Measurements from ENCODE around the gene LAIR1. TPM values are rescaled to one million over a fixed set of nuclear protein-coding genes. Genes with fewer than 3 reads are reported as not detected.
A peak's percentile ranks its signal among the peaks of the same experiment; 100 is the strongest.
"Not testable (repeated sequence)": the region's sequence is repeated elsewhere in the genome, so short reads cannot be mapped to it uniquely, and the experiment has no call there.

The LAIR1 gene
- total and polyA plus RNA-seq, 4 experiments from 2014 or later: 23.1 to 60.5 (median 58.7) TPM

DNA sequence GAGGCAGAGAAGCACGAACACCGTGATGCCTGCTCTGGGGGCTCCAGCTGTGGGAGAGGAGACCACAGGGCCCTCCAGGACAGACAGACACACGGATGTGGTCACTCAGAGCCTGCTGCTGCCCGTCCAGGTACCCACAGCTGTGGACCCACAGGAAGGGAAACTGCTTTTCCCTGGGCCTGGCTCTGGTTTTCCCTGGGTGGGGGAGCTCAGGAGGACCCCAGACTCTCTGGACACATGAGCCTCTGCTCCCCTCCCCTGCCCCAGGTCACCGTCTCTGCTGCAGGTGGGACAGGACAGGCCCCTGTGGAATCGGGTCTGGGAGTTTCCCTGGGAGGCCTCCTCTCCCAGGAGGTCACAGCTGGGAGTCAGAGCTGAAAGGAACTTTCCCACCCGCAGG lies 33.1 kb downstream of the LAIR1 start:
- no peaks in the 10 kb centered on the region for H3K36me3 Mint-ChIP-seq
- H3K4me1 ChIP-seq (ENCODE audit: insufficient read depth, low read length): peaks cover 8% of the 10 kb centered on the region
- H3K4me3 Mint-ChIP-seq: no peak overlapping the region
- H3K27ac Mint-ChIP-seq: no peak overlapping the region
- H3K4me3 ChIP-seq (ENCODE audit: low read length in 2 of 2): no peak overlapping the region
- H3K27me3 Mint-ChIP-seq: peaks cover 0 to 2% of the 10 kb centered on the region in 2 donors
- H3K36me3 ChIP-seq (ENCODE audit: insufficient read depth, low read length): no peaks in the 10 kb centered on the region
- H3K9me3 Mint-ChIP-seq: peaks cover 0 to 1% (median 0%) of the 10 kb centered on the region in 8 donors
- H3K27ac ChIP-seq (ENCODE audit: low read depth, low read length): no peak overlapping the region
- no peak for DNase-seq
- ChIA-PET POLR2A (ENCODE audit: partially characterized antibody) (no interaction called here), CTCF (ENCODE audit: partially characterized antibody) (interaction anchor here (18.5 kb wide), 1 partner anchor 59 kb away, joined by 279 read pairs; no protein-coding TSS in a partner anchor)
- H3K9me3 ChIP-seq (ENCODE audit: control insufficient read depth in 1 of 2, low read length in 2 of 2): no peaks in the 10 kb centered on the region
- peaks cover 7 to 15% (median 8%) of the 10 kb centered on the region in 4 donors for H3K4me1 Mint-ChIP-seq
- H3K27me3 ChIP-seq (ENCODE audit: insufficient read depth, low read length): no peaks in the 10 kb centered on the region
- intact Hi-C loops (cut with micrococcal nuclease): no loop called here

GRCh38 chr19:54329476-54330165 lies 35.1 kb downstream of the LAIR1 start:
- Mint-ChIP-seq H3K36me3 (no peaks in the 10 kb centered on the region), H3K27ac (peak overlapping the region in 2 of 7 donors; percentile 22 to 53), H3K4me1 (peaks cover 8 to 19% (median 14%) of the 10 kb centered on the region in 4 donors), H3K27me3 (peaks cover 3 to 5% of the 10 kb centered on the region in 2 donors), H3K9me3 (peaks cover 0 to 1% (median 0%) of the 10 kb centered on the region in 8 donors), H3K4me3 (no peak overlapping the region)
- H3K4me3 ChIP-seq (ENCODE audit: low read length in 2 of 2): no peak overlapping the region
- intact Hi-C loops (cut with micrococcal nuclease): no loop called here
- no peaks in the 10 kb centered on the region for H3K36me3 ChIP-seq (ENCODE audit: insufficient read depth, low read length)
- no peak for DNase-seq
- POLR2A ChIA-PET (ENCODE audit: partially characterized antibody): no interaction called here
- no peak overlapping the region for H3K27ac ChIP-seq (ENCODE audit: low read depth, low read length)
- CTCF ChIA-PET (ENCODE audit: partially characterized antibody): interaction anchor here (18.5 kb wide), 1 partner anchor 61 kb away, joined by 279 read pairs; no protein-coding TSS in a partner anchor
- no peaks in the 10 kb centered on the region for H3K9me3 ChIP-seq (ENCODE audit: control insufficient read depth in 1 of 2, low read length in 2 of 2)
- no peaks in the 10 kb centered on the region for H3K27me3 ChIP-seq (ENCODE audit: insufficient read depth, low read length)
- peaks cover 8% of the 10 kb centered on the region for H3K4me1 ChIP-seq (ENCODE audit: insufficient read depth, low read length)

DNA sequence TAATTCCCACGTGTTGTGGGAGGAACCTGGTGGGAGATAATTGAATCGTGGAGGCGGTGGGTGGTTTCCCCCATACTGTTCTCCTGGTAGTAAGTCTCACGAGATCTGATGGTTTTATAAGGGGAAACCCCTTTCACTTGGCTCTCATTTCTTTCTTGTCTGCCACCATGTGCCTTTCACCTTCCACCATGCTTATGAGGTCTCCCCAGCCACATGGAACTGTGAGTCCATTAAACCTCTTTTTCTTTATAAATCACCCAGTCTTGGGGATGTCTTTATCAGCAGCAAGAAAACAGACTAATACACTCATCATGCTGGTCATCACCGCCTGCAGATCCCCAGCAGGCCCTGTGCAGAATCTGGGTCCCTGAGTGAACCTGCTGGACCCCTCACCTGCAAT lies 36.0 kb downstream of the LAIR1 start:
- ChIA-PET POLR2A (ENCODE audit: partially characterized antibody) (interaction anchor here (0.5 kb wide), 1 partner anchor 61 kb away, joined by 3 read pairs; no protein-coding TSS in a partner anchor), CTCF (ENCODE audit: partially characterized antibody) (interaction anchor here (18.5 kb wide), 1 partner anchor 62 kb away, joined by 279 read pairs; no protein-coding TSS in a partner anchor)
- H3K4me3 ChIP-seq (ENCODE audit: low read length in 2 of 2); H3K4me1 ChIP-seq (ENCODE audit: insufficient read depth, low read length); H3K36me3 ChIP-seq (ENCODE audit: insufficient read depth, low read length); H3K27me3 Mint-ChIP-seq; DNase-seq; H3K9me3 ChIP-seq (ENCODE audit: control insufficient read depth in 1 of 2, low read length in 2 of 2); H3K9me3 Mint-ChIP-seq; H3K27ac ChIP-seq (ENCODE audit: low read depth, low read length); H3K36me3 Mint-ChIP-seq; H3K27me3 ChIP-seq (ENCODE audit: insufficient read depth, low read length); intact Hi-C loops (cut with micrococcal nuclease); H3K4me3 Mint-ChIP-seq: not testable (repeated sequence)
- peak overlapping the region in 2 of 7 donors; percentile 4 to 77 for H3K27ac Mint-ChIP-seq
- peaks cover 8 to 19% (median 14%) of the 10 kb centered on the region in 4 donors for H3K4me1 Mint-ChIP-seq

- no peaks in the 10 kb centered on the region for H3K27me3 ChIP-seq (ENCODE audit: insufficient read depth, low read length)
- H3K4me3 ChIP-seq (ENCODE audit: low read length in 2 of 2): no peak overlapping the region
- CTCF ChIA-PET (ENCODE audit: partially characterized antibody): interaction anchor here (1.6 to 18.5 kb wide), 3 partner anchors 30 to 113 kb away, joined by 5 to 279 read pairs (median 9); no protein-coding TSS in a partner anchor
- H3K9me3 ChIP-seq (ENCODE audit: control insufficient read depth in 1 of 2, low read length in 2 of 2): no peaks in the 10 kb centered on the region
- peaks cover 9 to 13% of the 10 kb centered on the region in 2 donors for H3K27me3 Mint-ChIP-seq
- DNase-seq: no peak
- H3K4me1 ChIP-seq (ENCODE audit: insufficient read depth, low read length): peaks cover 8% of the 10 kb centered on the region
- no peaks in the 10 kb centered on the region for H3K36me3 ChIP-seq (ENCODE audit: insufficient read depth, low read length)
- H3K27ac Mint-ChIP-seq: peak overlapping the region in 1 of 7 donors; percentile 58
- no peaks in the 10 kb centered on the region for H3K9me3 Mint-ChIP-seq
- peaks cover 8 to 19% (median 14%) of the 10 kb centered on the region in 4 donors for H3K4me1 Mint-ChIP-seq
- H3K36me3 Mint-ChIP-seq: no peaks in the 10 kb centered on the region
- H3K4me3 Mint-ChIP-seq: no peak overlapping the region
- intact Hi-C loops (cut with micrococcal nuclease): loop anchor here (1.0 kb wide), 2 partner anchors 29 to 66 kb away; no protein-coding TSS in a partner anchor
- no peak overlapping the region for H3K27ac ChIP-seq (ENCODE audit: low read depth, low read length)
- POLR2A ChIA-PET (ENCODE audit: partially characterized antibody): interaction anchor here (2.7 kb wide), 1 partner anchor 63 kb away, joined by 9 read pairs; no protein-coding TSS in a partner anchor
Measured at GRCh38 chr19:54325631-54326030, 39.1 kb downstream of the LAIR1 start.

- Mint-ChIP-seq H3K27me3 (peaks cover 11 to 13% of the 10 kb centered on the region in 2 donors), H3K4me3 (no peak overlapping the region), H3K9me3 (no peaks in the 10 kb centered on the region), H3K27ac (peak overlapping the region in 2 of 7 donors; percentile 0 to 58), H3K36me3 (no peaks in the 10 kb centered on the region), H3K4me1 (peaks cover 8 to 19% (median 14%) of the 10 kb centered on the region in 4 donors)
- intact Hi-C loops (cut with micrococcal nuclease): loop anchor here (1.0 kb wide), 2 partner anchors 29 to 66 kb away; no protein-coding TSS in a partner anchor
- peaks cover 8% of the 10 kb centered on the region for H3K4me1 ChIP-seq (ENCODE audit: insufficient read depth, low read length)
- no peaks in the 10 kb centered on the region for H3K9me3 ChIP-seq (ENCODE audit: control insufficient read depth in 1 of 2, low read length in 2 of 2)
- peak; percentile 59 to 68 (median 64) for DNase-seq
- CTCF ChIA-PET (ENCODE audit: partially characterized antibody): interaction anchor here (1.0 to 18.5 kb wide), 4 partner anchors 29 to 113 kb away, joined by 4 to 279 read pairs (median 10); no protein-coding TSS in a partner anchor
- H3K27me3 ChIP-seq (ENCODE audit: insufficient read depth, low read length): no peaks in the 10 kb centered on the region
- no peak overlapping the region for H3K4me3 ChIP-seq (ENCODE audit: low read length in 2 of 2)
- POLR2A ChIA-PET (ENCODE audit: partially characterized antibody): interaction anchor here (1.8 to 2.7 kb wide), 2 partner anchors 63 to 64 kb away, joined by 9 read pairs; no protein-coding TSS in a partner anchor
- H3K27ac ChIP-seq (ENCODE audit: low read depth, low read length): no peak overlapping the region
- H3K36me3 ChIP-seq (ENCODE audit: insufficient read depth, low read length): no peaks in the 10 kb centered on the region
Measured at GRCh38 chr19:54325194-54325621, 39.5 kb downstream of the LAIR1 start.

- DNase-seq: no peak
- Mint-ChIP-seq H3K9me3 (no peaks in the 10 kb centered on the region), H3K4me1 (peaks cover 8 to 19% (median 14%) of the 10 kb centered on the region in 4 donors), H3K36me3 (no peaks in the 10 kb centered on the region), H3K27me3 (peaks cover 11 to 13% of the 10 kb centered on the region in 2 donors), H3K27ac (no peak overlapping the region), H3K4me3 (no peak overlapping the region)
- Histone ChIP-seq H3K9me3 (ENCODE audit: control insufficient read depth in 1 of 2, low read length in 2 of 2) (no peaks in the 10 kb centered on the region), H3K4me1 (ENCODE audit: insufficient read depth, low read length) (peaks cover 8% of the 10 kb centered on the region), H3K27ac (ENCODE audit: low read depth, low read length) (no peak overlapping the region), H3K36me3 (ENCODE audit: insufficient read depth, low read length) (no peaks in the 10 kb centered on the region), H3K4me3 (ENCODE audit: low read length in 2 of 2) (no peak overlapping the region), H3K27me3 (ENCODE audit: insufficient read depth, low read length) (no peaks in the 10 kb centered on the region)
- intact Hi-C loops (cut with micrococcal nuclease): no loop called here
- ChIA-PET CTCF (ENCODE audit: partially characterized antibody) (interaction anchor here (1.0 to 18.5 kb wide), 4 partner anchors 30 to 66 kb away, joined by 4 to 279 read pairs (median 10); partner anchors contain the start of gene LAIR1), POLR2A (ENCODE audit: partially characterized antibody) (interaction anchor here (1.8 kb wide), 1 partner anchor 65 kb away, joined by 9 read pairs; no protein-coding TSS in a partner anchor)
Measured at GRCh38 chr19:54324071-54324470, 40.7 kb downstream of the LAIR1 start.

DNA sequence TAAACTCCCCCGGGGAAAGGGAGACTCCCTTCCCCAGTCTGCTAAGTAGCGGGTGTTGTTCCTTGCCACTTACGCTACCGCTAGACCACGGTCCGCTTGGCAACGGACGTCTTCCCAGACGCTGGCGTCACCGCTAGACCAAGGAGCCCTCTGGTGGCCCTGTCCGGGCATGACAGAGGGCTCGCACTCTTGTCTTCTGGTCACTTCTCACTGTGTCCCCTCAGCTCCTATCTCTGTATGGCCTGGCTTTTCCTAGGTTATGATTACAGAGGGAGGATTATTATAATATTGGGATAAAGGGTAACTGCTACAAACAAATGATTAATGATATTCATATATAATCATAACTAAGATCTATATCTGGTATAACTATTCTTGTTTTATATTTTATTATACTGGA lies 41.8 kb downstream of the LAIR1 start:
- peaks cover 13% of the 10 kb centered on the region in 2 donors for H3K27me3 Mint-ChIP-seq
- H3K27me3 ChIP-seq (ENCODE audit: insufficient read depth, low read length); DNase-seq; H3K27ac ChIP-seq (ENCODE audit: low read depth, low read length); H3K4me1 ChIP-seq (ENCODE audit: insufficient read depth, low read length); POLR2A ChIA-PET (ENCODE audit: partially characterized antibody); H3K36me3 Mint-ChIP-seq; H3K9me3 Mint-ChIP-seq; H3K27ac Mint-ChIP-seq; H3K4me3 ChIP-seq (ENCODE audit: low read length in 2 of 2); H3K36me3 ChIP-seq (ENCODE audit: insufficient read depth, low read length); H3K9me3 ChIP-seq (ENCODE audit: control insufficient read depth in 1 of 2, low read length in 2 of 2); intact Hi-C loops (cut with micrococcal nuclease); H3K4me3 Mint-ChIP-seq: not testable (repeated sequence)
- CTCF ChIA-PET (ENCODE audit: partially characterized antibody): interaction anchor here (2.5 to 18.5 kb wide), 2 partner anchors 31 to 67 kb away, joined by 15 to 279 read pairs; no protein-coding TSS in a partner anchor
- peaks cover 7 to 18% (median 11%) of the 10 kb centered on the region in 4 donors for H3K4me1 Mint-ChIP-seq

All from CD4-positive, alpha-beta memory T cell (primary cell).